Esophagus squamous epithelium (tissue), 5 donors: ENCODE data around the gene ACTN4. TPM values are rescaled to one million over a fixed set of nuclear protein-coding genes. Genes with fewer than 3 reads are reported as not detected.

Experiments
- DNase-seq: peaks from one replicate; lab custom pipeline; 2025; lab: John Stamatoyannopoulos, UW
- H3K27ac ChIP-seq, 4 donors: fragments of 200-600 bp; sonication (generic); one replicate each; pipeline ENCODE4 v1.5.1; 2016 to 2019; ENCODE audit warnings: mild to moderate bottlenecking in 1 of 4
- H3K27me3 ChIP-seq, 4 donors: fragments of 200-600 bp; sonication (generic); 1 replicate in 3 of 4; 2 replicates in 1 of 4; pipeline versions ENCODE4 v1.5.1 to v1.6.0; 2017 to 2021; ENCODE audit warnings: antibody characterized with exemption in 1 of 4
- H3K36me3 ChIP-seq, 3 donors: fragments of 200-600 bp; sonication (generic); one replicate each; pipeline ENCODE4 v1.5.1; 2016 to 2019
- H3K4me1 ChIP-seq, 3 donors: fragments of 200-600 bp; sonication (generic); one replicate each; pipeline ENCODE4 v1.5.1; 2017 to 2019
- H3K4me3 ChIP-seq, 4 donors: fragments of 200-600 bp; sonication (generic); 1 replicate in 3 of 4; 2 replicates in 1 of 4; pipeline ENCODE4 v1.5.1; 2016 to 2019; ENCODE audit warnings: mild to moderate bottlenecking in 2 of 4, moderate library complexity in 1 of 4
- H3K9me3 ChIP-seq, 3 donors: fragments of 200-600 bp; sonication (generic); one replicate each; pipeline ENCODE4 v1.5.1; 2016 to 2019
- CTCF ChIP-seq, 6 experiments: fragments of 450-650 bp in 4 of 6; fragments of 200-600 bp in 2 of 6; sonication (generic) in 2 of 6; IDR thresholded peaks; one replicate each; pipeline ENCODE4 v1.5.1; 2016 to 2019; ENCODE audit warnings: antibody characterized with exemption in 6 of 6, mild to moderate bottlenecking in 4 of 6, moderate library complexity in 4 of 6
- POLR2A ChIP-seq, 4 donors: fragments of 450-650 bp; IDR thresholded peaks; one replicate each; pipeline ENCODE4 v1.6.1; 2017; ENCODE audit warnings: antibody characterized with exemption in 4 of 4, mild to moderate bottlenecking in 4 of 4, moderate library complexity in 3 of 4
- WGBS, 2 donors: methylation state at CpG; one replicate each; pipeline ENCODE4 v1.1.5; 2018; 5-methylcytosine and 5-hydroxymethylcytosine counted together
- intact Hi-C: fragments of 100-400 bp; cut with DNase I; formaldehyde crosslinking; loops from one replicate; pipeline ENCODE4 v1.15.0; 2022
- total RNA-seq, 4 donors: library from RNA; depleted of rRNA; stranded (reverse); fragments of >200 nt; gene quantifications; one replicate each; pipeline ENCODE4 v1.1.0, GENCODE V29; 2016
- donor health status: DM: yes; HTN: yes; CAD: no.

Gene ACTN4
- total RNA-seq, 4 donors from 2014 or later: 302 to 705 (median 414) TPM

DNA sequence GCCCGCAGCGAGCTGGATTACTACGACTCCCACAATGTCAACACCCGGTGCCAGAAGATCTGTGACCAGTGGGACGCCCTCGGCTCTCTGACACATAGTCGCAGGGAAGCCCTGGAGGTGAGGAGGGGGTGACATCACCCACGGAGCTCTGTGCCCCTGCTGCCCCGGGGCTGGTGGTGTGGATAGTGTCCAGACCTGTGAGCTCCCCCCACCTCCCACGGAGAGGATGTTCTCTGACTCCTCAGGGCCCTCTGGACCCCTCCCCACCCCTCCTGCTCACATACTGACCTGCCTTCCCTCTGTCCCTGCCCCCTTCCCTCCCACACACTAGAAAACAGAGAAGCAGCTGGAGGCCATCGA, 76.1 kb downstream of the ACTN4 start:
- WGBS, 2 donors: 84% methylated on average over 6 of the region's 11 CpGs; no CpG with 5 or more reads in 1 of the 2 donors
- Histone ChIP-seq H3K4me3 (no peak overlapping the region), H3K36me3 (peaks cover 75 to 100% (median 84%) of the 10 kb centered on the region in 3 donors), H3K27ac (peak overlapping the region in 3 of 4 donors; percentile 77 to 84 (median 80)), H3K9me3 (no peaks in the 10 kb centered on the region), H3K4me1 (peaks cover 9 to 71% (median 25%) of the 10 kb centered on the region in 3 donors), H3K27me3 (no peaks in the 10 kb centered on the region)
- TF ChIP-seq POLR2A (IDR thresholded peaks at IDR 0.05): no peak
- TF ChIP-seq CTCF (IDR thresholded peaks at IDR 0.05): no peak
- intact Hi-C loops: no loop called here
- no peak for DNase-seq

GRCh38 chr19:38723990-38724854, 76.8 kb downstream of the ACTN4 start:
- peaks cover 6 to 71% (median 19%) of the 10 kb centered on the region in 3 donors for H3K4me1 ChIP-seq
- H3K36me3 ChIP-seq: peaks cover 76 to 100% (median 90%) of the 10 kb centered on the region in 3 donors
- no peak overlapping the region for H3K4me3 ChIP-seq
- TF ChIP-seq POLR2A (IDR thresholded peaks at IDR 0.05) (no peak), CTCF (IDR thresholded peaks at IDR 0.05) (no peak)
- DNase-seq: no peak
- no peaks in the 10 kb centered on the region for H3K9me3 ChIP-seq
- intact Hi-C loops: no loop called here
- no peaks in the 10 kb centered on the region for H3K27me3 ChIP-seq
- H3K27ac ChIP-seq: peak overlapping the region in 3 of 4 donors; percentile 77 to 84 (median 80)
- WGBS, 2 donors: 86 to 100% methylated on average over 7 to 10 of the region's 42 CpGs

DNA sequence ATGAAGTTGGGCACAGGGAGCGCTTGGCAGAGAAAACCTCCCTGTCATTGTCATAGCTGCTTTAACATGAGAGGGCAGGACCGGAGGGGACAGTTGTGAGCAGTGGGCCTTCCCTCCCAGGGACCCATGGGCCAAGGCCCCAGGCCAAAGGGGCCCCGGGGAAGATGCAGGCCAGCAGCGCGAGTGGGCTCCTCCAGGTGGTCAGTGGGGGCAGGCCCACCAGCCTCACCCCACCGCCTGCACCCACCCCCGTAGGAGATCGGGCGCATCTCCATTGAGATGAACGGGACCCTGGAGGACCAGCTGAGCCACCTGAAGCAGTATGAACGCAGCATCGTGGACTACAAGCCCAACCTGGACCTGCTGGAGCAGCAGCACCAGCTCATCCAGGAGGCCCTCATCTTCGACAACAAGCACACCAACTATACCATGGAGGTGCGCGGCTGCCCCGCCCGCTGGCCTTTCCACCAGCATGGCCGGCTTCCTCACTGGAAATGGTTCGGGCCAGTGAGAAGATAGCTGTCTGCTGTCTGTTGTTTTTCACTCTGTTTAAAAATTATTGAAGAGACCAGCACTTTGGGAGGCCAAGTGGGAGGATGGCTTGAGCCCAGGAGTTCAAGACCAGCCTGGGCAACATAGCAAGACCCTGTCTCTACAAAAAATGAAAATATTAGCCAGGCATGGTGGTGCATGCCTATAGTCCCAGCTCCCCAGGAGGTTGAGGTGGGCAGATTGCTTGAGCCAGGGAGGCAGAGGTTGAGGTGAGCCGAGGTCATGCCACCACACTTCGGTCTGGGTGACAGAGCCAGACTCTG, 78.2 kb downstream of the ACTN4 start:
- Histone ChIP-seq H3K27me3 (no peaks in the 10 kb centered on the region), H3K9me3 (no peaks in the 10 kb centered on the region), H3K36me3 (peaks cover 71 to 100% (median 84%) of the 10 kb centered on the region in 3 donors), H3K4me3 (no peak overlapping the region), H3K27ac (peak overlapping the region in 3 of 4 donors; percentile 16 to 65 (median 49)), H3K4me1 (peaks cover 3 to 64% (median 6%) of the 10 kb centered on the region in 3 donors)
- 75 to 93% methylated on average over 2 to 9 of the region's 21 CpGs for WGBS, 2 donors
- intact Hi-C loops: no loop called here
- no peak for DNase-seq
- TF ChIP-seq POLR2A (IDR thresholded peaks at IDR 0.05) (no peak), CTCF (IDR thresholded peaks at IDR 0.05) (no peak)

DNA sequence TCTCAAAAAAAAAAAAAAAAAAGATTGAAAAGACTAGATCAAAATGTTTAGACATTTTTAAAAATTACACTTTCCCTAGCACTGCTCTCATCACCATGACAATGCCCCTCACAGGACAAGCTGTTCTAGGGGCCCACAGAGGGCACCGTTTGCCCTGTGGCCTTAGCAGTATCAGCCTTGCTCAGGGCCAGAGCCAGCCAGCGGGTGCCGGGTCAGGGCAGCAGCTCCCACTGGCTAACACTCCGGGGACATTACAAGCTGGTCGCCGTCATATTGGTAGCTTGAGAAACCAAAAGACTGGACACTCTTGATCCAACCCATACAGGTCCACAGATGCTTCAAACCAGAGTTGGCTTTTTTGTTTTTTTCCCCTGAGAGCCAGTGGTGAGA, 78.8 kb downstream of the ACTN4 start:
- Histone ChIP-seq H3K27me3 (no peaks in the 10 kb centered on the region), H3K4me3 (no peak overlapping the region), H3K4me1 (peaks cover 3 to 64% (median 6%) of the 10 kb centered on the region in 3 donors), H3K27ac (peak overlapping the region in 3 of 4 donors; percentile 49 to 68 (median 65)), H3K9me3 (no peaks in the 10 kb centered on the region), H3K36me3 (peaks cover 75 to 100% (median 84%) of the 10 kb centered on the region in 3 donors)
- no peak for TF ChIP-seq CTCF (IDR thresholded peaks at IDR 0.05)
- TF ChIP-seq POLR2A (IDR thresholded peaks at IDR 0.05): no peak
- no peak for DNase-seq
- 87 to 92% methylated on average over 6 of the region's 6 CpGs for WGBS, 2 donors
- intact Hi-C loops: no loop called here
